Chondrocyte (in vitro differentiated cells): ENCODE data around the gene CPED1. TPM values are rescaled to one million over a fixed set of nuclear protein-coding genes. Genes with fewer than 3 reads are reported as not detected.

ENCODE experiments used
- DNase-seq: peaks from one replicate; pipeline ENCODE4 v3.0.0; 2021; ENCODE audit warnings: mixed read lengths, low spot score
- H3K27ac Mint-ChIP-seq: one replicate; pipeline ENCODE4 v1.8.0; 2021; ENCODE audit warnings: mild to moderate bottlenecking, moderate library complexity, mixed read lengths; ENCODE audit not compliant: unreplicated experiment
- H3K27me3 Mint-ChIP-seq: 2 replicates; pipeline ENCODE4 v1.8.0; 2021; ENCODE audit warnings: low read depth, mixed read lengths
- H3K36me3 Mint-ChIP-seq: 2 replicates; pipeline ENCODE4 v1.8.0; 2021; ENCODE audit warnings: low read depth, mixed read lengths
- H3K4me1 Mint-ChIP-seq: 2 replicates; pipeline ENCODE4 v1.8.0; 2021; ENCODE audit warnings: low read depth, mild to moderate bottlenecking, mixed read lengths
- H3K4me3 Mint-ChIP-seq: one replicate; pipeline ENCODE4 v1.8.0; 2021; ENCODE audit warnings: mild to moderate bottlenecking, moderate library complexity, mixed read lengths; ENCODE audit not compliant: unreplicated experiment
- H3K9me3 Mint-ChIP-seq: 2 replicates; pipeline ENCODE4 v1.8.0; 2021; ENCODE audit warnings: low read depth, mixed read lengths
- total RNA-seq: library from RNA; stranded (reverse); gene quantifications from 3 replicates; pipeline ENCODE4 v1.2.1, GENCODE V29; 2021
- TF ChIP-seq, protein P1 (sequence below): fragments of 200-600 bp; sonication (generic); IDR thresholded peaks from 2 replicates; pipeline ENCODE4 v1.5.0; 2021; ENCODE audit warnings: antibody characterized with exemption, mild to moderate bottlenecking, moderate library complexity

CPED1 gene
- total RNA-seq, 1 donor from 2014 or later = 2.8 TPM

DNA sequence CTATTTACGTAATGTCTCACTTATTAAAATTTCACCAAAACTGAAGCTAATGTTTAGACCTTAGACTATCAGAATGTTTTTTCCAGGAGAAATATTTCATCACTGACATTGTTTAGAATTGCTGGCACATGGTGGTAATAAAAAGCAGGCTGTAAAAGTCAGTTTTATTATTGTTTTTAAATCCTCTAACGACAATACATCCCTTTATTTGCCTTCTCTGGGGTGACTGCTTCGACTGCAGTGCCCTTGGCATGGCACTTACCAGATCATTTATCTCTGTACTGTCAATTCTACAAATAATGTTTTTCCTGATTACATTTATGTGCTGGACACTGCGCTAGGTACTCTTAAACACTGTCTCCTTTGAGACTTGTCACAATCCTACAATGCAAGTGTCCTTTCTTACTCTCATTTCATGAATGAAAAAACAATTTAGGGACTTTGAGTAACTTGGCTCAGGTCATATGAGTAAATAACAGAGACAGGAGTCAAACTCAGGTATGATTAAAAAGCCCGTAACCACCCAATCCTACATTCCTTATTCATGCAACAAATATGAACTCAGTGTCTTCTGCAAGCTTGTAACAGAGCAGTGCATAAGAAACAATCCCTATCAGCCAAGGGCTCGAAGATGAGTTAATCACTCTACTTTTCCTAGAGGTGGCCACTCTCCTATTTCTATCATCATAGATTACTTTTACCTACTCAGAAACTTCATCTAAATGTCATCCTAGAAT is 43.5 kb upstream of the CPED1 start:
- H3K27ac Mint-ChIP-seq = no peak overlapping the region
- H3K36me3 Mint-ChIP-seq = no peaks in the 10 kb centered on the region
- TF ChIP-seq, protein P1, sequence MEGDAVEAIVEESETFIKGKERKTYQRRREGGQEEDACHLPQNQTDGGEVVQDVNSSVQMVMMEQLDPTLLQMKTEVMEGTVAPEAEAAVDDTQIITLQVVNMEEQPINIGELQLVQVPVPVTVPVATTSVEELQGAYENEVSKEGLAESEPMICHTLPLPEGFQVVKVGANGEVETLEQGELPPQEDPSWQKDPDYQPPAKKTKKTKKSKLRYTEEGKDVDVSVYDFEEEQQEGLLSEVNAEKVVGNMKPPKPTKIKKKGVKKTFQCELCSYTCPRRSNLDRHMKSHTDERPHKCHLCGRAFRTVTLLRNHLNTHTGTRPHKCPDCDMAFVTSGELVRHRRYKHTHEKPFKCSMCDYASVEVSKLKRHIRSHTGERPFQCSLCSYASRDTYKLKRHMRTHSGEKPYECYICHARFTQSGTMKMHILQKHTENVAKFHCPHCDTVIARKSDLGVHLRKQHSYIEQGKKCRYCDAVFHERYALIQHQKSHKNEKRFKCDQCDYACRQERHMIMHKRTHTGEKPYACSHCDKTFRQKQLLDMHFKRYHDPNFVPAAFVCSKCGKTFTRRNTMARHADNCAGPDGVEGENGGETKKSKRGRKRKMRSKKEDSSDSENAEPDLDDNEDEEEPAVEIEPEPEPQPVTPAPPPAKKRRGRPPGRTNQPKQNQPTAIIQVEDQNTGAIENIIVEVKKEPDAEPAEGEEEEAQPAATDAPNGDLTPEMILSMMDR = no peak
- peaks cover 8% of the 10 kb centered on the region for H3K27me3 Mint-ChIP-seq
- no peak for DNase-seq
- H3K4me1 Mint-ChIP-seq = peaks cover 5% of the 10 kb centered on the region
- no peak overlapping the region for H3K4me3 Mint-ChIP-seq
- no peaks in the 10 kb centered on the region for H3K9me3 Mint-ChIP-seq

DNA sequence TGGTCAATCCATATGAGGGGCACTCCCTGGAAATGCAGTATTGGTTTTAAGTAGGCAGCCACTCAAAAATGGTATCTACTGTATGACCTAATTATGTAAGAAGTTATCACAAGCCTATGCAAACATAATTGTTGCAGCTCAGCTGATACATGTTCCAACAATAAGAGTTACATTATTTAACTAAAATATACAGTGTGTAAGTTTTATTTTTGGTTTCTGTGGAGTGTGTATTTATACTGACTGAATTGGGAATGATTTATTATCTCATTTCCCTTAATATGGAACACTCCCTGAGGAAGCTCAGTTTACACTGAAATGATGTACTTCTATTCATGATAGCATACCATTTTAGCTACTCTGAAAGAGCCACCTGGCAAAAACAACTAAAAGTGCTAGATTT is 40.5 kb upstream of the CPED1 start:
- peaks cover 16% of the 10 kb centered on the region for H3K4me1 Mint-ChIP-seq
- no peaks in the 10 kb centered on the region for H3K36me3 Mint-ChIP-seq

DNA sequence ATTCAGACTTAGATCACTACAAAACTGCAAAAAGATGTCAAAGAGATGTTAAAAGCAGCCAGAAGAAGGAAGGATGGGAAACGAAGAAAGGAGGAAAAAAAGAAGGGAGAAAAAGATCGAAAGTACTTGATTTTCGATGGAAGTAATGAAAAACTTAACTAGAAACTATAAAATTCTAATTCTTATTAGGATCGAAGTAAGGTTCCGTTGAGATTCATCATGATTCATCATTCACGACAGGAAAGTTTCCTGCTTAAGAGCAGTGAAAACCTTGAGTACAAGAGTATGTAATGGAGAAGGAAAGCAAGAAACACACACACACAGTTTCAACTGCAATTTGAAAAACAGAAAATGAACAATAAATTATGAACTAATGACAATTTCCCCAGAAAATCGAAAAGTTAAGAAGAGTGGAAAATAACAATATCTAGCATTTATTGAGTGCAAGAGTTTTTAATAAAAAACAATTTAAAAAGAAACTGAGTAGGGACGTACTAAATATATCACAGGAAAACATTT is 39.1 kb upstream of the CPED1 start:
- no peak overlapping the region for H3K27ac Mint-ChIP-seq
- H3K9me3 Mint-ChIP-seq = no peaks in the 10 kb centered on the region
- no peaks in the 10 kb centered on the region for H3K36me3 Mint-ChIP-seq
- H3K4me3 Mint-ChIP-seq = peak overlapping the region; percentile 92
- H3K4me1 Mint-ChIP-seq = peaks cover 16% of the 10 kb centered on the region
- H3K27me3 Mint-ChIP-seq = peaks cover 8% of the 10 kb centered on the region
- TF ChIP-seq, protein P1 = no peak
- DNase-seq = no peak

More for the DNA sequence above, 40.5 kb upstream of the CPED1 start:
- no peak for DNase-seq
- H3K9me3 Mint-ChIP-seq = no peaks in the 10 kb centered on the region
- no peak overlapping the region for H3K27ac Mint-ChIP-seq
- peaks cover 8% of the 10 kb centered on the region for H3K27me3 Mint-ChIP-seq
- H3K4me3 Mint-ChIP-seq = no peak overlapping the region
- TF ChIP-seq, protein P1 = no peak

DNA sequence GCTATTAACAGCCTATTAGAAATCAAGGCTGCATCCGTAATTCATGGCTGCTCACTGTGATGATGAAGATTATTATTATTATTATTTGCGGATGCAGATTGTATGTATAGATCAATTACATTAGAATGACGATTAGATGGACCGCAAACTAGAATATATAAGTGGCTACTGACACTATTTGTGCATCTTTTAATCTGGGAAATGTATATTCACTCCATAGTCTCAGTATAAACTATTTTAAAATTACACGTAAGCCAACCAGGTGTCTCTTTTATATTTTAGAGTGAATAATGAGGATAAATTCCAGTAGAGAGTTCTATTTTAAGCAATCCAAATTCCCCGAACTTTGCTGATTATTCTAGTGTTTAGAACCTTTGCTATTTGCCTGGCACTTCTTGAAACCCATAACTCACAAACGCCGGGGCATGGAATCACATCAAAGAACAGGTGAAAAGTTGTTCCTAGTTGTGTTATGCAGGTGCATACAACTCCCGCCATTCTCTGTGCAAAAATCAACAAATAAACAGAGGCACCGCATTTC is 38.4 kb upstream of the CPED1 start:
- Mint-ChIP-seq H3K27me3 (peaks cover 6% of the 10 kb centered on the region), H3K27ac (peak overlapping the region; percentile 100), H3K4me3 (peak overlapping the region; percentile 92), H3K9me3 (no peaks in the 10 kb centered on the region), H3K4me1 (peaks cover 16% of the 10 kb centered on the region), H3K36me3 (peaks cover 2% of the 10 kb centered on the region)
- DNase-seq = no peak
- TF ChIP-seq, protein P1 = no peak

DNA sequence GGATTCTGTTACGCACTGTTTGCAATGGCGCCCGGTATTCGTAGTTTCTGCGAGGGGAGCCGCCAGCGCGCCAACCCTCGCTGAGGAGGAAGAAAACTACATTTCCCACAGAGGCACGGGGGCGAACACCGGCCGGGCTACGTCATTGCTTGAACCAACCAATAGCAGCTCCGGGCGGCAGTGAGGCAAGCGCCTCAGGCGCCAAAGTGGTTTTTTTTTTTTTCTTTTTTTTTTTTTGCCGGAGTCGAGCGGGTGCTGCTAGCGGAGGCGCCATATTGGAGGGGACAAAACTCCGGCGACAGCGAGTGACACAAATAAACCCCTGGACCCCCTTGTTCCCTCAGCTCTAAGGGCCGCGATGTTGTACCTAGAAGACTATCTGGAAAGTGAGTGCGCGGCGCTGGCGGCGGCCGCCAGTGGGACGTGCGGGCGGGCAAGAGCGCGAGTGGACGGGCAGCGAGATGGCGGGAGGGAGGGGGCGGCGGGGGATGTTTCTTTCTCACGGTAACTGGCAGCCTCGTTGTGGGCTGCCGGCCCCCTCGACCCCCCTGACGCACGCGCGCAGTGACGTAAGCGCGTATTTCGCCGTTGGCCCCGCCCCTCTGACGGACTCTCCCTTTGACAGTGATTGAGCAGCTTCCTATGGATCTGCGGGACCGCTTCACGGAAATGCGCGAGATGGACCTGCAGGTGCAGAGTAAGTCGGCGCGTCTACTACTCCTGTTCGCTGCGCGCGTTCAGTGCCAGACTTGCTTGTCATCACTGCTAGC is 37.8 kb upstream of the CPED1 start, which contains the start of gene ING3:
ING3 (plus strand) TSS at position 239 of the 770 bp plus-strand sequence; CDS start at position 359, 120 bp downstream.
- Mint-ChIP-seq H3K27me3 (peaks cover 4% of the 10 kb centered on the region), H3K27ac (peak within 1 kb of the TSS; percentile 100), H3K4me3 (peak within 1 kb of the TSS; percentile 92), H3K36me3 (peaks cover 4% of the 10 kb centered on the region), H3K9me3 (no peaks in the 10 kb centered on the region), H3K4me1 (peaks cover 16% of the 10 kb centered on the region)
- DNase-seq = peak; percentile 97
- TF ChIP-seq, protein P1 = no peak
